Endothelial cell of umbilical vein (primary cell): ENCODE measurements around the gene DNMT1. TPM values are rescaled to one million over a fixed set of nuclear protein-coding genes. Genes with fewer than 3 reads are reported as not detected.

ENCODE experiments used
- BruUV-seq: library from RNA; stranded (reverse); fragments of 400-500 nt; replicated peaks from 2 replicates; lab custom pipeline; 2021; lab: Mats Ljungman, UMichigan
- CTCF ChIA-PET: fragments of 300-600, 350-600 bp; sonication (Branson Sonifier 250); formaldehyde crosslinking; loops from one replicate; lab custom pipeline; 2021; ENCODE audit warnings: antibody characterized with exemption, inconsistent platforms; lab: Charles Lee
- POLR2A ChIA-PET: fragments of 300-600, 350-600 bp; sonication (Branson Sonifier 250); formaldehyde crosslinking; loops from one replicate; lab custom pipeline; 2021; ENCODE audit warnings: antibody characterized with exemption, inconsistent platforms; lab: Charles Lee
- DNase-seq: peaks from one replicate; pipeline ENCODE4 v3.0.0-alpha.2; 2011; ENCODE audit warnings: low read depth, low spot score
- FAIRE-seq: peaks from 2 replicates; lab custom pipeline; 2011; peaks lifted over from hg19 to GRCh38; lab: Jason Lieb, UNC
- H2AFZ ChIP-seq: 2 replicates; pipeline ENCODE4 v1.6.0; 2012; ENCODE audit warnings: low read depth, low read length, control low read depth, inconsistent platforms
- H3K27ac ChIP-seq: 2 replicates; pipeline ENCODE4 v1.5.1; 2011; ENCODE audit warnings: low read depth, mild to moderate bottlenecking, control low read depth, low read length, moderate library complexity; ENCODE audit not compliant: insufficient read depth
- H3K27me3 ChIP-seq, 2 experiments: 2 replicates each; pipeline versions ENCODE4 v1.6.0 to v1.6.1; 2011; ENCODE audit warnings: low read length in 2 of 2, mixed read lengths in 1 of 2; ENCODE audit not compliant: control insufficient read depth in 2 of 2, insufficient read depth in 2 of 2
- H3K36me3 ChIP-seq, 2 experiments: 2 replicates in 1 of 2; 3 replicates in 1 of 2; pipeline ENCODE4 v1.5.1; 2011; ENCODE audit warnings: low read length in 2 of 2, mild to moderate bottlenecking in 1 of 2, moderate library complexity in 1 of 2; ENCODE audit not compliant: control insufficient read depth in 2 of 2, insufficient read depth in 2 of 2; ENCODE audit errors: extremely low read depth in 1 of 2
- H3K4me1 ChIP-seq: 3 replicates; pipeline ENCODE4 v1.5.1; 2011; ENCODE audit warnings: mild to moderate bottlenecking, low read length; ENCODE audit not compliant: control insufficient read depth, insufficient read depth; ENCODE audit errors: extremely low read depth
- H3K4me2 ChIP-seq: 2 replicates; pipeline ENCODE4 v1.6.1; 2011; ENCODE audit warnings: low read length, control low read depth, mixed read lengths; ENCODE audit not compliant: insufficient read depth
- H3K4me3 ChIP-seq, 3 experiments: fragments of 200-600 bp in 1 of 3; sonication (generic), shearing (Covaris generic) in 1 of 3; replicated peaks in 1 of 3; 2 replicates each; pipeline ENCODE4 v1.5.1; 2011 to 2016; ENCODE audit warnings: control low read depth in 3 of 3, low read length in 3 of 3, mild to moderate bottlenecking in 2 of 3, inconsistent platforms in 1 of 3, low read depth in 1 of 3, moderate library complexity in 1 of 3; ENCODE audit not compliant: insufficient read depth in 1 of 3
- H3K79me2 ChIP-seq: 2 replicates; pipeline ENCODE4 v1.6.0; 2012; ENCODE audit warnings: low read length, inconsistent platforms; ENCODE audit not compliant: control insufficient read depth, insufficient read depth
- H3K9ac ChIP-seq: replicated peaks from 2 replicates; pipeline ENCODE3; 2011; ENCODE audit warnings: low read length, control low read depth; ENCODE audit not compliant: insufficient read depth; ENCODE audit errors: extremely low read depth
- H3K9me1 ChIP-seq: replicated peaks from 3 replicates; pipeline ENCODE4 v1.6.0; 2011; ENCODE audit warnings: mild to moderate bottlenecking, low read length; ENCODE audit not compliant: control insufficient read depth, insufficient read depth; ENCODE audit errors: extremely low read depth
- H3K9me3 ChIP-seq: replicated peaks from 2 replicates; pipeline ENCODE4 v1.5.1; 2012; ENCODE audit warnings: low read length, inconsistent platforms; ENCODE audit not compliant: control insufficient read depth, insufficient read depth
- H4K20me1 ChIP-seq: replicated peaks from 2 replicates; pipeline ENCODE3; 2011; ENCODE audit warnings: mild to moderate bottlenecking, low read length; ENCODE audit not compliant: control insufficient read depth, insufficient read depth; ENCODE audit errors: extremely low read depth
- CTCF ChIP-seq, 2 donors: IDR thresholded peaks; 1 replicate in 1 of 2; 2 replicates in 1 of 2; pipeline ENCODE4 v1.5.1; 2011; ENCODE audit warnings: low read length in 2 of 2, mild to moderate bottlenecking in 2 of 2, moderate library complexity in 2 of 2, control low read depth in 1 of 2, inconsistent platforms in 1 of 2, low read depth in 1 of 2; ENCODE audit not compliant: insufficient read depth in 1 of 2; ENCODE audit errors: extremely low read depth in 1 of 2
- EZH2 ChIP-seq: IDR thresholded peaks from 2 replicates; pipeline ENCODE4 v1.6.1; 2012; ENCODE audit warnings: borderline replicate concordance, low read depth, mild to moderate bottlenecking, moderate library complexity, low read length, inconsistent platforms; ENCODE audit not compliant: severe bottlenecking
- GATA2 ChIP-seq: IDR thresholded peaks from 2 replicates; pipeline ENCODE4 v1.7.0; 2011; ENCODE audit warnings: low read depth, mild to moderate bottlenecking, moderate library complexity, mixed read lengths, low read length; ENCODE audit not compliant: insufficient read length, insufficient read depth
- JUN ChIP-seq: IDR thresholded peaks from 2 replicates; pipeline ENCODE4 v1.6.1; 2011; ENCODE audit warnings: borderline replicate concordance, low read depth; ENCODE audit not compliant: insufficient read length, insufficient read depth
- MAX ChIP-seq: IDR thresholded peaks from 2 replicates; pipeline ENCODE4 v1.6.1; 2011; ENCODE audit not compliant: insufficient read depth, insufficient read length
- MYC ChIP-seq: IDR thresholded peaks from one replicate; pipeline ENCODE4 v1.6.1; 2011; ENCODE audit warnings: mild to moderate bottlenecking, low read depth, low read length
- POLR2AphosphoS5 ChIP-seq: IDR thresholded peaks from 2 replicates; pipeline ENCODE4 v1.6.1; 2012; ENCODE audit warnings: low read depth, mild to moderate bottlenecking, control low read depth, low read length, moderate library complexity; ENCODE audit not compliant: insufficient read depth
- dilution Hi-C: fragments of 300-500 bp; cut with MboI; formaldehyde crosslinking; loops from one replicate; pipeline ENCODE4 v1.15.0; 2019; ENCODE audit warnings: low sequenced_read_pairs; ENCODE audit not compliant: extremely low pct_ligation_motif_present
- intact Hi-C: fragments of 100-400 bp; cut with micrococcal nuclease; formaldehyde crosslinking; loops from one replicate; pipeline ENCODE4 v1.10.0; 2022
- polyA plus RNA-seq, 4 experiments: library from polyadenylated mRNA; depleted of rRNA in 3 of 4; stranded (reverse) in 3 of 4; unstranded in 1 of 4; fragments of >200 nt; gene quantifications; 2 replicates each; pipeline versions ENCODE4 v1.2.1 to v1.2.3, GENCODE V29; 2011 to 2012; ENCODE audit warnings: missing spikeins in 1 of 4
- total RNA-seq: library from RNA; stranded (reverse); gene quantifications from 2 replicates; pipeline ENCODE4 v1.2.3, GENCODE V29; 2021

DNMT1 gene
- total and polyA plus RNA-seq, 2 donors (not counting 3 experiments of a cell fraction or from before 2014, with no cell fraction given), result 53.4 to 165 TPM

- Histone ChIP-seq H2AFZ (no peak overlapping the region), H3K4me3 (no peak overlapping the region), H3K9ac (no peak overlapping the region), H3K4me2 (peak overlapping the region; percentile 86), H4K20me1 (no peaks in the 10 kb centered on the region), H3K9me1 (no peaks in the 10 kb centered on the region), H3K9me3 (no peaks in the 10 kb centered on the region), H3K36me3 (no peaks in the 10 kb centered on the region), H3K79me2 (peaks cover 62% of the 10 kb centered on the region), H3K27ac (no peak overlapping the region), H3K4me1 (peaks cover 16% of the 10 kb centered on the region), H3K27me3 (no peaks in the 10 kb centered on the region)
- no peak for TF ChIP-seq GATA2
- no peak for TF ChIP-seq POLR2AphosphoS5
- TF ChIP-seq JUN, result no peak
- no peak for TF ChIP-seq MAX
- no peak for TF ChIP-seq MYC
- no peak for TF ChIP-seq EZH2
- no peak for TF ChIP-seq CTCF (IDR thresholded peaks at IDR 0.05; ENCODE audit: extremely low read depth in 1 of 2, insufficient read depth in 1 of 2, low read depth in 1 of 2, low read length in 2 of 2)
- BruUV-seq, result no TSS peak
- POLR2A ChIA-PET, result no interaction called here
- FAIRE-seq (no peak), DNase-seq (no peak)
- intact Hi-C loops, result loop anchor here (10.0 kb wide), 2 partner anchors 88 to 192 kb away; partner anchors contain the start of genes ANGPTL6, PPAN and TYK2
- CTCF ChIA-PET, result no interaction called here
- dilution Hi-C loops, result no loop called here
These were observed 1.8 kb downstream of the DNMT1 start for GRCh38 chr19:10192922-10193321.
